ENCODE results near the gene PSMA2.

DNA sequence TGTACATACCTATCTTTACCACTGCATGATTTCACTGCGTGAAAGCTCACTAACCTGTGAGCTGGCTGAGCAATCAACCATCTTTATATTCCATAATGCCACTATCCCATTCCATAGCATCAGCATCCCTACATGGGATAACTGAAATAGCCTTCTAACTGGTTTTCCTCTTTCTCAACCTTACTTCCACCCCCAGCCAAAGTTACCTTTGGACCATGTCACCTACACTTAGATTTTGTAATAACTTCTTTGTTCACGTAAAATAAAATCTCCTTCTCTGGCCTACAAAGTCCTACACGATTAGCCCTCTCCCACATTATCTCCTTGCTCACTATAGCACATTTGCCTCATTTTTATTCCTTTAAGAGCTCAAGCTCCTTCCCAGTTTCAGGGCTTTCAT is 2.5 kb downstream of the PSMA2 start:
- TF ChIP-seq, protein P1, sequence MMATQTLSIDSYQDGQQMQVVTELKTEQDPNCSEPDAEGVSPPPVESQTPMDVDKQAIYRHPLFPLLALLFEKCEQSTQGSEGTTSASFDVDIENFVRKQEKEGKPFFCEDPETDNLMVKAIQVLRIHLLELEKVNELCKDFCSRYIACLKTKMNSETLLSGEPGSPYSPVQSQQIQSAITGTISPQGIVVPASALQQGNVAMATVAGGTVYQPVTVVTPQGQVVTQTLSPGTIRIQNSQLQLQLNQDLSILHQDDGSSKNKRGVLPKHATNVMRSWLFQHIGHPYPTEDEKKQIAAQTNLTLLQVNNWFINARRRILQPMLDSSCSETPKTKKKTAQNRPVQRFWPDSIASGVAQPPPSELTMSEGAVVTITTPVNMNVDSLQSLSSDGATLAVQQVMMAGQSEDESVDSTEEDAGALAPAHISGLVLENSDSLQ (IDR thresholded peaks at IDR 0.05) = no peak
- TF ChIP-seq ELF4 (IDR thresholded peaks at IDR 0.05) (no peak), SP1 (IDR thresholded peaks at IDR 0.05) (no peak), FOXM1 (IDR thresholded peaks at IDR 0.05; ENCODE audit: borderline replicate concordance) (no peak), FOXA1 (IDR thresholded peaks at IDR 0.05) (no peak), FOXK2 (IDR thresholded peaks at IDR 0.05) (no peak), BHLHE40 (IDR thresholded peaks at IDR 0.05; ENCODE audit: borderline replicate concordance) (no peak), ARNT (IDR thresholded peaks at IDR 0.05) (no peak), SUZ12 (IDR thresholded peaks at IDR 0.05) (no peak), TARDBP (IDR thresholded peaks at IDR 0.05) (no peak), NFRKB (IDR thresholded peaks at IDR 0.05) (no peak)

All from HEK293T (cell line).